ACC112 (cell line): Measurements from ENCODE around the gene THBS1.
A peak's percentile ranks its signal among the peaks of the same experiment; 100 is the strongest.

Source experiments
- H2AFZ ChIP-seq: fragments of 200-600 bp; sonication (generic); one replicate; pipeline ENCODE4 v1.6.0; 2017; ENCODE audit warnings: antibody characterized with exemption, low read length; ENCODE audit not compliant: unreplicated experiment
- H3K27ac ChIP-seq: fragments of 200-600 bp; sonication (generic); 2 replicates; pipeline ENCODE4 v1.5.1; 2014; ENCODE audit warnings: low read depth, mild to moderate bottlenecking, antibody characterized with exemption, low read length, moderate library complexity
- H3K27me3 ChIP-seq: fragments of 200-600 bp; sonication (generic); 2 replicates; pipeline ENCODE4 v1.6.1; 2014; ENCODE audit warnings: mild to moderate bottlenecking, antibody characterized with exemption, low read length, moderate library complexity, mixed read lengths; ENCODE audit not compliant: insufficient read depth
- H3K36me3 ChIP-seq: fragments of 200-600 bp; sonication (generic); 2 replicates; pipeline ENCODE4 v1.6.1; 2016; ENCODE audit warnings: mild to moderate bottlenecking, antibody characterized with exemption, low read length, moderate library complexity, mixed read lengths; ENCODE audit not compliant: insufficient read depth
- H3K4me1 ChIP-seq: fragments of 200-600 bp; sonication (generic); one replicate; pipeline ENCODE4 v1.6.1; 2016; ENCODE audit warnings: low read length, mixed read lengths; ENCODE audit not compliant: insufficient read depth, unreplicated experiment, control insufficient read depth
- H3K4me3 ChIP-seq: fragments of 200-600 bp; sonication (generic); 2 replicates; pipeline ENCODE4 v1.5.1; 2014; ENCODE audit warnings: mild to moderate bottlenecking, low read depth, low read length
- H3K79me2 ChIP-seq: fragments of 200-600 bp; sonication (generic); one replicate; pipeline ENCODE4 v1.6.0; 2016; ENCODE audit warnings: low read length; ENCODE audit not compliant: control insufficient read depth, unreplicated experiment, insufficient read depth

Gene THBS1

GRCh38 chr15:39622660-39623516 is 42.0 kb downstream of the THBS1 start:
- Histone ChIP-seq H3K4me1 (peaks cover 27% of the 10 kb centered on the region), H3K27ac (no peak overlapping the region), H2AFZ (no peak overlapping the region), H3K27me3 (no peaks in the 10 kb centered on the region), H3K4me3 (no peak overlapping the region), H3K36me3 (no peaks in the 10 kb centered on the region), H3K79me2 (no peaks in the 10 kb centered on the region)

- H3K36me3 ChIP-seq: no peaks in the 10 kb centered on the region
- H3K27me3 ChIP-seq: no peaks in the 10 kb centered on the region
- no peak overlapping the region for H2AFZ ChIP-seq
- H3K79me2 ChIP-seq: no peaks in the 10 kb centered on the region
- no peak overlapping the region for H3K27ac ChIP-seq
- H3K4me1 ChIP-seq: peaks cover 27% of the 10 kb centered on the region
- no peak overlapping the region for H3K4me3 ChIP-seq
Observed at GRCh38 chr15:39623529-39623931, 42.7 kb downstream of the THBS1 start.

GRCh38 chr15:39624806-39625205 is 43.9 kb downstream of the THBS1 start:
- no peaks in the 10 kb centered on the region for H3K27me3 ChIP-seq
- H3K4me1 ChIP-seq: peaks cover 39% of the 10 kb centered on the region
- no peaks in the 10 kb centered on the region for H3K36me3 ChIP-seq
- no peaks in the 10 kb centered on the region for H3K79me2 ChIP-seq
- peak overlapping the region; percentile 78 for H3K27ac ChIP-seq
- H2AFZ ChIP-seq: peak overlapping the region; percentile 90
- peak overlapping the region; percentile 25; the same call in 1 of the 2 replicates for H3K4me3 ChIP-seq

DNA sequence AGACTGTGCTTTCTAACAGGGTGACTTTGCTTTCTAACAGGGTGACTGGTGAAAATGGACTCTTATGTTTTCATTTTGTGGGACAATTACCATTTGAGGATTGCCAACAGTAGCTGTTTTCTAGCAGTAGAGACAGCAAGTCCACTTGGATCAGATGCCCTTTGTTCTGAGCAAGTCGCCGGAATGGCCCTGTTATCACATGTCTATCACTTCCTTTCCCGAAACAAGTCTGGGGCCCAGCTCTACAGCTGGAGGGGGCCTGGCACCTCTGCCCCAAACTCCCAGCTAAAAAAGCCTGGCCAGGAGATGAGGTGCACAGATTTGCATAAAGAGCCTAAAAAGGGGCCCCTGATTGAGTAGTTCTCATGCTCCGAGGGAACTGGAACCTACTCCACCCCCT is 44.6 kb downstream of the THBS1 start:
- Histone ChIP-seq H3K27me3 (no peaks in the 10 kb centered on the region), H3K27ac (peak overlapping the region; percentile 78), H3K4me1 (peaks cover 39% of the 10 kb centered on the region), H2AFZ (no peak overlapping the region), H3K79me2 (no peaks in the 10 kb centered on the region), H3K36me3 (no peaks in the 10 kb centered on the region), H3K4me3 (peak overlapping the region; percentile 2; the same call in 1 of the 2 replicates)

- Histone ChIP-seq H3K4me3 (peak overlapping the region; percentile 2; the same call in 1 of the 2 replicates), H3K27me3 (no peaks in the 10 kb centered on the region), H3K36me3 (no peaks in the 10 kb centered on the region), H3K79me2 (no peaks in the 10 kb centered on the region), H2AFZ (peak overlapping the region; percentile 40), H3K27ac (peak overlapping the region; percentile 78; the same call in 1 of the 2 replicates), H3K4me1 (peaks cover 39% of the 10 kb centered on the region)
Observed at GRCh38 chr15:39625856-39626255, 45.0 kb downstream of the THBS1 start.

DNA sequence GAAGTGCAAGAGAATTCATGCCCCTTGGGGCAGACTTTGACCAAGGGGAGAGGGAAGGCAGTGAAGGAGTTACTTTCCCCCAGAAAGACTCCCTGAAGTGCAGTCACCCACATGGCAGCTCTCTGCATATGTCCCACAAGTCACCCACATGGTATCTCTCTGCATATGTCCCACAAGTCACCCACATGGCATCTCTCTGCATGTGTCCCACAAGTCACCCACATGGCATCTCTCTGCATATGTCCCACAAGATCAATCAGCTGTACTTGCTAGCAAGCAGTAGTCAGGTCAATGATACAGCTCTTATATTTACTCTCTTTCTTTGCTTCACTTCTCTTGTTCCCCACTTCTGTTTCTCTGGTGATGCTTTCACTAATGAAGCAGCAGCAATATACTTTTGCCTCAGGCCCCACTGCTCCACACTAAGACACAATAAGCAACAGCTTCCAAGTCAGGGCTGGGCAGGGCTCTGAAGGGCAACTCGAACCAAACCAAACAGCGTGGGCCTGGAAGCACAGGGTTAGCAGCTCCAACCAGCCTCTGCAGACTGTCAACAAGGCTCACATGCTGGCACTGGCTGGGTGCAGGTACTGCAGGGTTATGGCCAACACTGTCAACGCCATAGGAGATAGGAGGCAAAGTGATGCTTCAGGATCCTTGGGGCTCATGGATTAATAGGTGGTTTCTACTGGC is 46.7 kb downstream of the THBS1 start:
- Histone ChIP-seq H3K27ac (no peak overlapping the region), H3K27me3 (no peaks in the 10 kb centered on the region), H3K4me3 (no peak overlapping the region), H3K36me3 (no peaks in the 10 kb centered on the region), H3K4me1 (peaks cover 39% of the 10 kb centered on the region), H3K79me2 (no peaks in the 10 kb centered on the region), H2AFZ (no peak overlapping the region)

GRCh38 chr15:39628144-39628508 is 47.2 kb downstream of the THBS1 start:
- H3K36me3 ChIP-seq: no peaks in the 10 kb centered on the region
- H3K4me1 ChIP-seq: peaks cover 39% of the 10 kb centered on the region
- H2AFZ ChIP-seq: no peak overlapping the region
- H3K27ac ChIP-seq: no peak overlapping the region
- no peak overlapping the region for H3K4me3 ChIP-seq
- no peaks in the 10 kb centered on the region for H3K27me3 ChIP-seq
- H3K79me2 ChIP-seq: no peaks in the 10 kb centered on the region

DNA sequence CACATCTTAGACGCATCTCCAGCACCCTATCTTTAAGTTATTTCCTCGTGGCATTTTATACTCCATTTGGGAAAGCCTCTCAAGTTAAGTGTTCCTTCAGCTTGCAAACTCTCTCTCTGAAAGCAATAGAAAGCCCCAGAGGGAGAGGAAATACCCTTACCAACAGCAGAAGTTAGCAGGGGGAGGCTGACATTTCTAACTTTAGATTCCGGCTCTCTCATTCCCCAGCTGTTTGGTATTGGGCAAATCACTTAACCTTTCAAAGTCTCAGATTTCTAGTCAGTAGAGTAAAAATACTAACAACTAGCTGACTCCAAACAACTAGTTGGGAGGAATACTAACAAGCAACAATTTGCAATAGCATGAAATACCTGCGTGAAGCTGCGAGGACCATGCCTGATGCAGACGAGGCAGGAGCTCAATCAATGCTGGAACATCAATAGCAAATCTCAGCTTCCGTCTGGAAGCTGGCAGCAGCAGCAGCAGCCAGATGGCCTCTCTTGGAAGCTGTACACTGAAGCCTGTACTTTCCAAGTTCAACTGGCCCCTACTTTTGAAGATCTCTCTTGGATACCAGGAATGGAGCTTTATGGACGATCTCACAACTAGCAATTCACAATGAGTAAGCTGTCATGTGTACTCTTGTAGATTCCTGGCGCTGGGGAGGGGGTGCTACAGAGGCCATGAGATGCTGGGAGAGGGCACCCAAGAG is 47.8 kb downstream of the THBS1 start:
- no peak overlapping the region for H3K4me3 ChIP-seq

GRCh38 chr15:39629371-39629770 is 48.5 kb downstream of the THBS1 start:
- peaks cover 33% of the 10 kb centered on the region for H3K4me1 ChIP-seq
- no peaks in the 10 kb centered on the region for H3K79me2 ChIP-seq
- H3K4me3 ChIP-seq: no peak overlapping the region
- H3K36me3 ChIP-seq: no peaks in the 10 kb centered on the region
- H3K27me3 ChIP-seq: no peaks in the 10 kb centered on the region
- no peak overlapping the region for H2AFZ ChIP-seq
- no peak overlapping the region for H3K27ac ChIP-seq

More for the DNA sequence above, 47.8 kb downstream of the THBS1 start:
- no peaks in the 10 kb centered on the region for H3K27me3 ChIP-seq
- H3K4me1 ChIP-seq: peaks cover 39% of the 10 kb centered on the region
- no peak overlapping the region for H2AFZ ChIP-seq
- H3K27ac ChIP-seq: no peak overlapping the region
- no peaks in the 10 kb centered on the region for H3K79me2 ChIP-seq
- H3K36me3 ChIP-seq: no peaks in the 10 kb centered on the region

DNA sequence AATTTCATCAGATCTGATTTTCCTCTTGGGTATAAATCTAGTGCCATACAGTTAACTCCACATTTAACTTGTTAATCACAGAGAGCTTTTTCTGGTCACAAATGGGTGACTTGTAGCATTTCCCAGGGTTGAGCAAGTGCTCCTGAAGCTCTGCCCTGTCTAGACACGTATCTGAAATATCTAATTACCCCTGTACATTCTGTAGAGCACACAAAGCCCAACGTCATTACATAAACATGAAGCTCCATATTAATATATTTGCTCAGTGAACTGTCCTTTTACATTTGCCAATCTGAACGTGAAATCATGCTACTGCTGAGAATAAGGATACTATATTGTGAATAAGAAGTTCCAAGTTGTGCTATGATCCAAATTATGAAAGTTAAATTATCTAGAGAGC is 49.0 kb downstream of the THBS1 start:
- no peaks in the 10 kb centered on the region for H3K79me2 ChIP-seq
- H2AFZ ChIP-seq: no peak overlapping the region
- peaks cover 28% of the 10 kb centered on the region for H3K4me1 ChIP-seq
- no peak overlapping the region for H3K4me3 ChIP-seq
- H3K27ac ChIP-seq: no peak overlapping the region
- no peaks in the 10 kb centered on the region for H3K36me3 ChIP-seq
- H3K27me3 ChIP-seq: no peaks in the 10 kb centered on the region
